HepG2 (cell line): Measurements from ENCODE around the gene LIME1. TPM values are rescaled to one million over a fixed set of nuclear protein-coding genes. Genes with fewer than 3 reads are reported as not detected.

ENCODE experiments used
- ATAC-seq: fragments of 200-7000 bp; cut with Tn5 transposase; 3 replicates; pipeline ENCODE4 v1.9.1; 2020; ENCODE audit warnings: mild to moderate bottlenecking, moderate library complexity
- BruUV-seq: library from RNA; stranded (reverse); fragments of 400-500 nt; replicated peaks from 2 replicates; lab custom pipeline; 2021; lab: Mats Ljungman, UMichigan
- CTCF ChIA-PET: fragments of 300-600 bp; formaldehyde crosslinking; extraction: SDS; loops from one replicate; lab custom pipeline; 2021; ENCODE audit warnings: low total read pairs, inconsistent platforms, low intra/inter-chr PET ratio; lab: Yijun Ruan, JAX
- POLR2A ChIA-PET: fragments of 350-600 bp; sonication (Branson Sonifier 250); formaldehyde crosslinking; loops from one replicate; lab custom pipeline; 2020; ENCODE audit warnings: antibody characterized with exemption, inconsistent platforms; lab: Yijun Ruan, JAX
- DNase-seq: peaks from one replicate; pipeline ENCODE4 v3.0.0-alpha.2; 2015; ENCODE audit warnings: low spot score
- FAIRE-seq: peaks from 3 replicates; lab custom pipeline; 2011; peaks lifted over from hg19 to GRCh38; lab: Jason Lieb, UNC
- H2AFZ ChIP-seq: one replicate; pipeline ENCODE4 v1.6.1; 2011; ENCODE audit warnings: low read length, inconsistent platforms
- H3K27ac ChIP-seq: fragments of 300-600 bp; 3 replicates; pipeline ENCODE4 v1.8.0; 2011; ENCODE audit warnings: mixed run types, mild to moderate bottlenecking, mixed read lengths, low read length, inconsistent platforms; ENCODE audit not compliant: insufficient read depth; ENCODE audit errors: extremely low read length
- H3K27me3 ChIP-seq, 2 experiments: fragments of 200-600 bp in 1 of 2; 2 replicates in 1 of 2; 3 replicates in 1 of 2; pipeline versions ENCODE4 v1.6.0 to v1.8.0; 2011; ENCODE audit warnings: low read length in 2 of 2, mild to moderate bottlenecking in 2 of 2, moderate library complexity in 2 of 2, inconsistent platforms in 1 of 2; ENCODE audit not compliant: insufficient read depth in 2 of 2, control insufficient read depth in 1 of 2
- H3K36me3 ChIP-seq, 2 experiments: fragments of 200-600 bp in 1 of 2; replicated peaks in 1 of 2; 2 replicates in 1 of 2; 3 replicates in 1 of 2; pipeline versions ENCODE4 v1.5.1 to v1.8.0; 2011; ENCODE audit warnings: low read length in 2 of 2, inconsistent platforms in 1 of 2; ENCODE audit not compliant: insufficient read depth in 2 of 2, control insufficient read depth in 1 of 2
- H3K4me1 ChIP-seq: 2 replicates; pipeline ENCODE4 v1.5.1; 2012; ENCODE audit warnings: low read length, inconsistent platforms; ENCODE audit not compliant: insufficient read depth
- H3K4me2 ChIP-seq: 2 replicates; pipeline ENCODE4 v1.6.0; 2011; ENCODE audit warnings: low read depth, low read length, inconsistent platforms
- H3K4me3 ChIP-seq, 3 experiments: fragments of 200-600 bp in 1 of 3; sonication (generic), shearing (Covaris generic) in 1 of 3; replicated peaks in 1 of 3; 2 replicates each; pipeline ENCODE4 v1.5.1; 2011 to 2016; ENCODE audit warnings: low read length in 3 of 3, inconsistent platforms in 2 of 3, low read depth in 2 of 3, mild to moderate bottlenecking in 2 of 3, control low read depth in 1 of 3, mixed read lengths in 1 of 3; ENCODE audit not compliant: insufficient read depth in 1 of 3
- H3K79me2 ChIP-seq: one replicate; pipeline ENCODE4 v1.6.1; 2011; ENCODE audit warnings: low read length, inconsistent platforms; ENCODE audit not compliant: insufficient read depth
- H3K9ac ChIP-seq: 2 replicates; pipeline ENCODE4 v1.6.0; 2011; ENCODE audit warnings: mild to moderate bottlenecking, low read depth, low read length, inconsistent platforms; ENCODE audit not compliant: insufficient read depth
- H3K9me3 ChIP-seq: 2 replicates; pipeline ENCODE4 v1.5.1; 2012; ENCODE audit warnings: mild to moderate bottlenecking, low read length
- H4K20me1 ChIP-seq: 2 replicates; pipeline ENCODE4 v1.6.0; 2011; ENCODE audit warnings: inconsistent platforms, mild to moderate bottlenecking, low read length, moderate library complexity; ENCODE audit not compliant: insufficient read depth
- ATF4 ChIP-seq, 2 experiments: fragments of 450-650 bp in 1 of 2; sonication (generic) in 1 of 2; formaldehyde crosslinking; IDR thresholded peaks; 2 replicates each; pipeline versions ENCODE4 v1.5.0 to v1.8.0; 2020 to 2022; ENCODE audit warnings: mild to moderate bottlenecking in 1 of 2, missing genetic modification reagents in 1 of 2
- CBX1 ChIP-seq: IDR thresholded peaks from one replicate; pipeline ENCODE4 v1.6.1; 2016; ENCODE audit warnings: antibody characterized with exemption, low read depth
- CENPT ChIP-seq: sonication (generic); formaldehyde crosslinking; IDR thresholded peaks from 2 replicates; pipeline ENCODE4 v1.8.0; 2022; ENCODE audit warnings: low read depth, mild to moderate bottlenecking, moderate library complexity, missing genetic modification reagents
- DNMT1 ChIP-seq: sonication (generic); formaldehyde crosslinking; IDR thresholded peaks from 2 replicates; pipeline ENCODE4 v1.5.1; 2020; ENCODE audit warnings: mild to moderate bottlenecking, missing genetic modification reagents
- ELF3 ChIP-seq: IDR thresholded peaks from 2 replicates; pipeline ENCODE4 v1.6.1; 2016; ENCODE audit warnings: missing genetic modification reagents, missing compliant biosample characterization
- ERF ChIP-seq: IDR thresholded peaks from 2 replicates; pipeline ENCODE4 v1.6.1; 2018; ENCODE audit warnings: missing biosample characterization, missing genetic modification reagents
- GFI1 ChIP-seq: sonication (generic); formaldehyde crosslinking; IDR thresholded peaks from 2 replicates; pipeline ENCODE4 v1.5.0; 2020; ENCODE audit warnings: missing genetic modification reagents, mild to moderate bottlenecking, borderline replicate concordance
- HIVEP1 ChIP-seq: sonication (generic); formaldehyde crosslinking; IDR thresholded peaks from 2 replicates; pipeline ENCODE4 v1.4.0; 2020; ENCODE audit warnings: mild to moderate bottlenecking, missing genetic modification reagents
- MATR3 ChIP-seq: sonication (generic); formaldehyde crosslinking; IDR thresholded peaks from 2 replicates; pipeline ENCODE4 v1.4.0; 2020; ENCODE audit warnings: missing genetic modification reagents
- NFATC3 ChIP-seq: sonication (generic); formaldehyde crosslinking; IDR thresholded peaks from 2 replicates; pipeline ENCODE4 v1.5.1; 2020; ENCODE audit warnings: mild to moderate bottlenecking, missing genetic modification reagents
- PITX1 ChIP-seq: sonication (generic); formaldehyde crosslinking; IDR thresholded peaks from 2 replicates; pipeline ENCODE4 v1.5.1; 2020; ENCODE audit warnings: mild to moderate bottlenecking, missing genetic modification reagents
- RAD21 ChIP-seq: fragments of 450-650 bp; formaldehyde crosslinking; IDR thresholded peaks from 2 replicates; pipeline ENCODE4 v1.5.0; 2020; ENCODE audit warnings: mild to moderate bottlenecking
- RBFOX2 ChIP-seq: fragments of 200-400 bp; formaldehyde crosslinking; IDR thresholded peaks from 2 replicates; pipeline ENCODE4 v1.6.1; 2017; ENCODE audit warnings: low read depth, mild to moderate bottlenecking, low read length
- SMC3 ChIP-seq: IDR thresholded peaks from 2 replicates; pipeline ENCODE4 v1.6.1; 2011; ENCODE audit warnings: low read length, improper control_type of control experiment
- SPEN ChIP-seq: sonication (generic); formaldehyde crosslinking; IDR thresholded peaks from 2 replicates; pipeline ENCODE4 v1.5.1; 2020; ENCODE audit warnings: low read depth, mild to moderate bottlenecking, missing genetic modification reagents
- SYNCRIP ChIP-seq: fragments of 200-400 bp; formaldehyde crosslinking; IDR thresholded peaks from 2 replicates; pipeline ENCODE4 v1.6.1; 2018; ENCODE audit warnings: mild to moderate bottlenecking, low read depth, low read length; ENCODE audit not compliant: insufficient read depth
- THAP11 ChIP-seq: IDR thresholded peaks from 2 replicates; pipeline ENCODE4 v1.6.1; 2016; ENCODE audit warnings: missing biosample characterization, missing genetic modification reagents
- ZC3H4 ChIP-seq: sonication (generic); formaldehyde crosslinking; IDR thresholded peaks from 2 replicates; pipeline ENCODE4 v1.4.0; 2020; ENCODE audit warnings: missing genetic modification reagents, borderline replicate concordance
- ZFP36L1 ChIP-seq: sonication (generic); formaldehyde crosslinking; IDR thresholded peaks from 2 replicates; pipeline ENCODE4 v1.8.0; 2022; ENCODE audit warnings: mild to moderate bottlenecking, missing genetic modification reagents, moderate library complexity
- ZFP82 ChIP-seq: sonication (generic); formaldehyde crosslinking; IDR thresholded peaks from 2 replicates; pipeline ENCODE4 v1.5.1; 2020; ENCODE audit warnings: mild to moderate bottlenecking, missing genetic modification reagents, borderline replicate concordance
- ZFP90 ChIP-seq: sonication (generic); formaldehyde crosslinking; IDR thresholded peaks from 2 replicates; pipeline ENCODE4 v1.8.0; 2022; ENCODE audit warnings: missing genetic modification reagents, mild to moderate bottlenecking, inconsistent platforms, borderline replicate concordance
- ZNF451 ChIP-seq: sonication (generic); formaldehyde crosslinking; IDR thresholded peaks from 2 replicates; pipeline ENCODE4 v1.5.0; 2020; ENCODE audit warnings: mild to moderate bottlenecking, missing genetic modification reagents
- ZNF501 ChIP-seq: sonication (generic); formaldehyde crosslinking; IDR thresholded peaks from 2 replicates; pipeline ENCODE4 v1.5.1; 2020; ENCODE audit warnings: mild to moderate bottlenecking, moderate library complexity, missing genetic modification reagents
- ZNF577 ChIP-seq: sonication (generic); formaldehyde crosslinking; IDR thresholded peaks from 2 replicates; pipeline ENCODE4 v1.4.0; 2020; ENCODE audit warnings: mild to moderate bottlenecking, low read depth, missing genetic modification reagents, borderline replicate concordance
- ZSCAN22 ChIP-seq: sonication (generic); formaldehyde crosslinking; IDR thresholded peaks from 2 replicates; pipeline ENCODE4 v1.4.0; 2020; ENCODE audit warnings: mild to moderate bottlenecking, missing genetic modification reagents
- WGBS: methylation state at CpG from one replicate; pipeline ENCODE4 v1.1.6; 2017; ENCODE audit warnings: low lambda C conversion rate; 5-methylcytosine and 5-hydroxymethylcytosine counted together
- in situ Hi-C: cut with HindIII; loops from 2 replicates; pipeline ENCODE4 v1.10.0; 2017; ENCODE audit warnings: low pct_unique_long_range_greater_than_20kb; ENCODE audit not compliant: extremely low pct_ligation_motif_present
- intact Hi-C: fragments of 100-400 bp; cut with micrococcal nuclease; formaldehyde crosslinking; loops from one replicate; pipeline ENCODE4 v1.10.0; 2022; ENCODE audit not compliant: unreplicated experiment
- polyA plus RNA-seq, 8 experiments: library from polyadenylated mRNA; depleted of rRNA in 3 of 8; stranded (reverse) in 7 of 8; unstranded in 1 of 8; fragments of >200 nt; fragmentation: Illumina TruSeq in 4 of 8; extraction: Trizol in 4 of 8; gene quantifications; 2 replicates each; pipeline versions ENCODE4 v1.2.1 to v1.2.3, GENCODE V29; 2011 to 2016; ENCODE audit warnings: low read depth in 4 of 8, missing spikeins in 1 of 8, mixed read lengths in 1 of 8; ENCODE audit not compliant: insufficient read depth in 1 of 8
- total RNA-seq, 5 experiments: library from RNA; depleted of rRNA; stranded (reverse); fragments of >200 nt; fragmentation: Illumina TruSeq; extraction: Trizol; gene quantifications; 2 replicates each; pipeline ENCODE4 v1.2.3, GENCODE V29; 2016; ENCODE audit warnings: low read depth in 1 of 5
- TF ChIP-seq, protein P1 (sequence below): IDR thresholded peaks from 2 replicates; pipeline ENCODE4 v1.6.1; 2016

Gene LIME1
- total and polyA plus RNA-seq, 2 of the 13 experiments (the other 11 are each of a cell fraction or from before 2014, with no cell fraction given) = 13.0 to 61.5 TPM

DNA sequence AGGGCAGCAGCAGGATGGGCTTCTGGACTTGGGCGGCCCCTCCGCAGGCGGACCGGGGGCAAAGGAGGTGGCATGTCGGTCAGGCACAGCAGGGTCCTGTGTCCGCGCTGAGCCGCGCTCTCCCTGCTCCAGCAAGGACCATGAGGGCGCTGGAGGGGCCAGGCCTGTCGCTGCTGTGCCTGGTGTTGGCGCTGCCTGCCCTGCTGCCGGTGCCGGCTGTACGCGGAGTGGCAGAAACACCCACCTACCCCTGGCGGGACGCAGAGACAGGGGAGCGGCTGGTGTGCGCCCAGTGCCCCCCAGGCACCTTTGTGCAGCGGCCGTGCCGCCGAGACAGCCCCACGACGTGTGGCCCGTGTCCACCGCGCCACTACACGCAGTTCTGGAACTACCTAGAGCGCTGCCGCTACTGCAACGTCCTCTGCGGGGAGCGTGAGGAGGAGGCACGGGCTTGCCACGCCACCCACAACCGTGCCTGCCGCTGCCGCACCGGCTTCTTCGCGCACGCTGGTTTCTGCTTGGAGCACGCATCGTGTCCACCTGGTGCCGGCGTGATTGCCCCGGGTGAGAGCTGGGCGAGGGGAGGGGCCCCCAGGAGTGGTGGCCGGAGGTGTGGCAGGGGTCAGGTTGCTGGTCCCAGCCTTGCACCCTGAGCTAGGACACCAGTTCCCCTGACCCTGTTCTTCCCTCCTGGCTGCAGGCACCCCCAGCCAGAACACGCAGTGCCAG is 39.7 kb upstream of the LIME1 start, which contains the start of gene TNFRSF6B:
TSS of gene TNFRSF6B (plus strand) at position 25 of the 729 bp plus-strand sequence. CDS start at position 141, 116 bp downstream.
- Histone ChIP-seq H3K79me2 (no peaks in the 10 kb centered on the region), H3K4me3 (peak within 1 kb of the TSS in 2 of 3 experiments; percentile 0 to 43; a peak in 1 of 6 replicates), H3K27me3 (no peaks in the 10 kb centered on the region), H3K4me1 (peaks cover 21% of the 10 kb centered on the region), H3K9me3 (no peaks in the 10 kb centered on the region), H3K27ac (no peak within 1 kb of the TSS), H3K4me2 (peak within 1 kb of the TSS; percentile 63), H3K36me3 (peaks cover 4% of the 10 kb centered on the region in 2 experiments; a peak in 4 of 5 replicates), H2AFZ (no peak within 1 kb of the TSS), H3K9ac (peak within 1 kb of the TSS; percentile 49), H4K20me1 (peaks cover 4% of the 10 kb centered on the region; the same call in 1 of the 2 replicates)
- BruUV-seq = no TSS peak
- ATAC-seq (peak; percentile 21), FAIRE-seq (no peak), DNase-seq (no peak)
- intact Hi-C loops (no loop called here), in situ Hi-C loops (no loop called here)
- POLR2A ChIA-PET = interaction anchor here (1.0 to 1.7 kb wide), 3 partner anchors 11 to 41 kb away, joined by 3 to 9 read pairs (median 3); partner anchors contain the start of genes ARFRP1, RTEL1 and ZGPAT
- CTCF ChIA-PET = no interaction called here
- 64% methylated on average over 37 of the region's 52 CpGs for WGBS
- TF ChIP-seq ZNF451 (CRISPR knock-in tag) = 0 out of 2 replicates have a peak, but pooled peaks have one; percentile 42
- TF ChIP-seq, protein P1, sequence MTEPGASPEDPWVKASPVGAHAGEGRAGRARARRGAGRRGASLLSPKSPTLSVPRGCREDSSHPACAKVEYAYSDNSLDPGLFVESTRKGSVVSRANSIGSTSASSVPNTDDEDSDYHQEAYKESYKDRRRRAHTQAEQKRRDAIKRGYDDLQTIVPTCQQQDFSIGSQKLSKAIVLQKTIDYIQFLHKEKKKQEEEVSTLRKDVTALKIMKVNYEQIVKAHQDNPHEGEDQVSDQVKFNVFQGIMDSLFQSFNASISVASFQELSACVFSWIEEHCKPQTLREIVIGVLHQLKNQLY = peak; percentile 91
- TF ChIP-seq PITX1 = peak; percentile 76
- no peak for TF ChIP-seq HIVEP1 (CRISPR knock-in tag)
- 0 out of 2 replicates have a peak, but pooled peaks have one; percentile 16 for TF ChIP-seq SPEN (CRISPR knock-in tag)
- no peak for TF ChIP-seq ZC3H4 (CRISPR knock-in tag)
- TF ChIP-seq DNMT1 (CRISPR knock-in tag) = peak; percentile 89
- TF ChIP-seq RAD21 (CRISPR knock-in tag) = no peak
- no peak for TF ChIP-seq GFI1 (CRISPR knock-in tag)
- peak; percentile 6 for TF ChIP-seq CBX1
- peak; percentile 70; the same call in 1 of the 2 replicates for TF ChIP-seq ERF
- no peak for TF ChIP-seq ZNF501
- TF ChIP-seq NFATC3 (CRISPR knock-in tag) = no peak
- 0 out of 2 replicates have a peak, but pooled peaks have one; percentile 64 for TF ChIP-seq ZFP90 (CRISPR knock-in tag)
- TF ChIP-seq ZSCAN22 (CRISPR knock-in tag) = no peak
- TF ChIP-seq SYNCRIP = no peak
- no peak for TF ChIP-seq THAP11 (CRISPR knock-in tag)
- no peak for TF ChIP-seq ELF3 (CRISPR knock-in tag)
- TF ChIP-seq RBFOX2 = peak; percentile 64; the same call in 1 of the 2 replicates
- no peak for TF ChIP-seq SMC3
- TF ChIP-seq ZFP36L1 (CRISPR knock-in tag) = 0 out of 2 replicates have a peak, but pooled peaks have one; percentile 51
- no peak for TF ChIP-seq ATF4 (CRISPR knock-in tag; IDR thresholded peaks at IDR 0.05)
- no peak for TF ChIP-seq MATR3 (CRISPR knock-in tag)
- no peak; the same call in 1 of the 2 replicates for TF ChIP-seq CENPT (CRISPR knock-in tag)
- TF ChIP-seq ZNF577 (CRISPR knock-in tag) = no peak
- no peak for TF ChIP-seq ZFP82
